ENCODE measurements around the gene B4GALT3. TPM values are rescaled to one million over a fixed set of nuclear protein-coding genes. Genes with fewer than 3 reads are reported as not detected.

B4GALT3 gene
- total RNA-seq, 3 donors from 2014 or later: 23.4 to 41.3 (median 29.4) TPM

GRCh38 chr1:161171696-161172095 is 5.6 kb downstream of the B4GALT3 start:
- intact Hi-C loops (cut with DNase I; ENCODE audit: low total_unique reads): no loop called here
- Histone ChIP-seq H3K9me3 (no peaks in the 10 kb centered on the region), H3K4me1 (peaks cover 0 to 16% of the 10 kb centered on the region in 2 donors), H3K27me3 (no peaks in the 10 kb centered on the region), H3K27ac (peak overlapping the region; percentile 76 to 88), H3K36me3 (peaks cover 3% of the 10 kb centered on the region), H3K4me3 (no peak overlapping the region)
- no peak for DNase-seq (ENCODE audit: low spot score in 2 of 2)
- TF ChIP-seq POLR2A (IDR thresholded peaks at IDR 0.05) (no peak), CTCF (IDR thresholded peaks at IDR 0.05) (no peak), POLR2AphosphoS5 (IDR thresholded peaks at IDR 0.05) (no peak)

- no peaks in the 10 kb centered on the region for H3K27me3 ChIP-seq
- H3K4me3 ChIP-seq: no peak overlapping the region
- no peak for DNase-seq (ENCODE audit: low spot score in 2 of 2)
- peaks cover 0 to 16% of the 10 kb centered on the region in 2 donors for H3K4me1 ChIP-seq
- no peaks in the 10 kb centered on the region for H3K9me3 ChIP-seq
- TF ChIP-seq CTCF (IDR thresholded peaks at IDR 0.05) (no peak), POLR2A (IDR thresholded peaks at IDR 0.05) (no peak), POLR2AphosphoS5 (IDR thresholded peaks at IDR 0.05) (no peak)
- peaks cover 3% of the 10 kb centered on the region for H3K36me3 ChIP-seq
- H3K27ac ChIP-seq: peak overlapping the region; percentile 76 to 88
- intact Hi-C loops (cut with DNase I; ENCODE audit: low total_unique reads): no loop called here
Observed at GRCh38 chr1:161171191-161171590, 6.1 kb downstream of the B4GALT3 start.

GRCh38 chr1:161168906-161169305 is 8.4 kb downstream of the B4GALT3 start:
- Histone ChIP-seq H3K36me3 (peaks cover 3% of the 10 kb centered on the region), H3K4me3 (no peak overlapping the region), H3K27me3 (no peaks in the 10 kb centered on the region), H3K27ac (no peak overlapping the region), H3K4me1 (peaks cover 0 to 16% of the 10 kb centered on the region in 2 donors), H3K9me3 (no peaks in the 10 kb centered on the region)
- DNase-seq (ENCODE audit: low spot score in 2 of 2): no peak
- intact Hi-C loops (cut with DNase I; ENCODE audit: low total_unique reads): no loop called here
- TF ChIP-seq CTCF (IDR thresholded peaks at IDR 0.05): no peak
- no peak for TF ChIP-seq POLR2AphosphoS5 (IDR thresholded peaks at IDR 0.05)

GRCh38 chr1:161166669-161167548 is 10.4 kb downstream of the B4GALT3 start:
- Histone ChIP-seq H3K36me3 (no peaks in the 10 kb centered on the region), H3K9me3 (no peaks in the 10 kb centered on the region), H3K4me1 (peaks cover 0 to 4% of the 10 kb centered on the region in 2 donors), H3K4me3 (peak overlapping the region; percentile 54 to 88 (median 86)), H3K27me3 (no peaks in the 10 kb centered on the region), H3K27ac (peak overlapping the region; percentile 92 to 93)
- TF ChIP-seq POLR2AphosphoS5 (IDR thresholded peaks at IDR 0.05) (no peak), CTCF (IDR thresholded peaks at IDR 0.05) (no peak), POLR2A (IDR thresholded peaks at IDR 0.05) (no peak)
- intact Hi-C loops (cut with DNase I; ENCODE audit: low total_unique reads): no loop called here
- DNase-seq (ENCODE audit: low spot score in 2 of 2): no peak
